Coronary artery (tissue), 2 donors: ENCODE results near the gene TAGLN2.
A peak's percentile ranks its signal among the peaks of the same experiment; 100 is the strongest.

Experiments used
- DNase-seq: peaks from one replicate; pipeline ENCODE4 v3.0.0-alpha.2; 2017; ENCODE audit warnings: low spot score
- H3K27ac ChIP-seq, 2 donors: fragments of 200-600 bp; sonication (generic); one replicate each; pipeline ENCODE4 v1.5.1; 2016 to 2019
- H3K4me3 ChIP-seq: fragments of 200-600 bp; sonication (generic); 2 replicates; pipeline ENCODE4 v1.5.1; 2016; ENCODE audit warnings: mild to moderate bottlenecking, moderate library complexity
- TF ChIP-seq, protein P1 (sequence below): fragments of 200-600 bp; sonication (generic); IDR thresholded peaks from one replicate; pipeline ENCODE4 v1.5.1; 2019; ENCODE audit warnings: antibody characterized with exemption

The TAGLN2 gene

GRCh38 chr1:159924791-159925718 is at the start of gene TAGLN2:
Gene TAGLN2, minus strand, starts transcription at chr1:159925507. Its CDS starts 4,998 bp downstream, at chr1:159920509.
- peak within 1 kb of the TSS; percentile 95 to 100 for H3K27ac ChIP-seq
- TF ChIP-seq, protein P1, sequence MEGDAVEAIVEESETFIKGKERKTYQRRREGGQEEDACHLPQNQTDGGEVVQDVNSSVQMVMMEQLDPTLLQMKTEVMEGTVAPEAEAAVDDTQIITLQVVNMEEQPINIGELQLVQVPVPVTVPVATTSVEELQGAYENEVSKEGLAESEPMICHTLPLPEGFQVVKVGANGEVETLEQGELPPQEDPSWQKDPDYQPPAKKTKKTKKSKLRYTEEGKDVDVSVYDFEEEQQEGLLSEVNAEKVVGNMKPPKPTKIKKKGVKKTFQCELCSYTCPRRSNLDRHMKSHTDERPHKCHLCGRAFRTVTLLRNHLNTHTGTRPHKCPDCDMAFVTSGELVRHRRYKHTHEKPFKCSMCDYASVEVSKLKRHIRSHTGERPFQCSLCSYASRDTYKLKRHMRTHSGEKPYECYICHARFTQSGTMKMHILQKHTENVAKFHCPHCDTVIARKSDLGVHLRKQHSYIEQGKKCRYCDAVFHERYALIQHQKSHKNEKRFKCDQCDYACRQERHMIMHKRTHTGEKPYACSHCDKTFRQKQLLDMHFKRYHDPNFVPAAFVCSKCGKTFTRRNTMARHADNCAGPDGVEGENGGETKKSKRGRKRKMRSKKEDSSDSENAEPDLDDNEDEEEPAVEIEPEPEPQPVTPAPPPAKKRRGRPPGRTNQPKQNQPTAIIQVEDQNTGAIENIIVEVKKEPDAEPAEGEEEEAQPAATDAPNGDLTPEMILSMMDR: no peak
- H3K4me3 ChIP-seq: peak within 1 kb of the TSS; percentile 87
- peak; percentile 95 for DNase-seq

DNA sequence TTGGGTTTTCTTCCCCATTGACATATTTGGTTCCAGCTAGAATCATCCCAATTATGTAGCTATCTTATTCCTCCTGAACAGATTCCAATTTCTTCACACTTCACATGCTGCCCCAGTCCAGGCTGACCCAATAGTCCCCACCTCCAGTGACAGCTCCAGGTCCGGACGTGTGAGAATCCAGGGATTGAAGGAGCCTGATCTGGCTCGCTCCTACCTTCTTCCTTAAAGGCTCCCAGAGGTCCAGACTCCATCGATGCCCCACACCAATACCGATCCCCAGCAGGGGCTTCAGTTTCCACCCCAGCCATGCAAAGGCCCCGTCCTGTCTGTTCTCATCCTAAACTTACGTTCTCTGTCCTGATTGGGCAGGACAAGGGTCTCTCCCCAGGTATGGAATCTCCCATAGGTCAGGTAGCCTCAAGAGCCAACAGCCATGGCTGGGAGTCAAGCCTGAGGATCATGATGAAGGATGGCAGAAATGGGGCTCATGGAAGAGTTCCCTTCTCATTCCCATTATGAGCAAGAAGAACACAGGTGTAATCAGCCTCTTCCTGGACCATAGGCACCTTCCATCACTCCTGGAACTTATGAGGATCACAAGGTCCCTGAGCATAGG is 49.2 kb upstream of the TAGLN2 start:
- TF ChIP-seq, protein P1: no peak
- Histone ChIP-seq H3K27ac (no peak overlapping the region), H3K4me3 (no peak overlapping the region)
- DNase-seq: peak; percentile 31

DNA sequence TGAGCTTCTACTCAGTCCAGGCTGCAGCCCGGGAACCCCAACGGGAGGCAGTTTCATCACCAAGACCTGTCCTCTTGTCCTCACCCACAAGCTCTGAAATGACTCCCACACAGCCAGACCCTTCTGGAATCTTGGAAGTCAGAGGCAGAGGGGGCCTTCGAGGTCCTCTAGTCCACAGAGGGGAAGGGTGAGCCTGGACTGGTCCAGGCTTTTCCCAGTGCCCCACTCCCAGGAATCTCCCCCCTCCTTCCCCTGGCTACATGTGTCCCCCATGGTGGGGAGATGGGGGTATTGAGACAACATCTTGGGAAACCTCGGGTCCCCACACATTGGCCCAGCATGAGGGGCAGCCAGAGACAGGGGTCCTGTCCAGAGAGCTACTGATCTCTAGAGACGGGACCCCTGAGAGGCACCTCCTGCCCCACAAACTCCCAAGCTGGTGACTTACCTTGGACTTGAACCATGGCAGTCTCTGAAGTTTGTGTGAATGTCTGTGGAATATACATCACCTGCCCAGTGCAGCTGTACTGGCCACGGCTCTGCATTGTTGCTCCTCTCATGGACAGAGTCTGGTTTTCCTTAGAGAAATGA is 48.1 kb upstream of the TAGLN2 start:
- no peak overlapping the region for H3K27ac ChIP-seq
- H3K4me3 ChIP-seq: no peak overlapping the region
- DNase-seq: peak; percentile 45
- TF ChIP-seq, protein P1: no peak

DNA sequence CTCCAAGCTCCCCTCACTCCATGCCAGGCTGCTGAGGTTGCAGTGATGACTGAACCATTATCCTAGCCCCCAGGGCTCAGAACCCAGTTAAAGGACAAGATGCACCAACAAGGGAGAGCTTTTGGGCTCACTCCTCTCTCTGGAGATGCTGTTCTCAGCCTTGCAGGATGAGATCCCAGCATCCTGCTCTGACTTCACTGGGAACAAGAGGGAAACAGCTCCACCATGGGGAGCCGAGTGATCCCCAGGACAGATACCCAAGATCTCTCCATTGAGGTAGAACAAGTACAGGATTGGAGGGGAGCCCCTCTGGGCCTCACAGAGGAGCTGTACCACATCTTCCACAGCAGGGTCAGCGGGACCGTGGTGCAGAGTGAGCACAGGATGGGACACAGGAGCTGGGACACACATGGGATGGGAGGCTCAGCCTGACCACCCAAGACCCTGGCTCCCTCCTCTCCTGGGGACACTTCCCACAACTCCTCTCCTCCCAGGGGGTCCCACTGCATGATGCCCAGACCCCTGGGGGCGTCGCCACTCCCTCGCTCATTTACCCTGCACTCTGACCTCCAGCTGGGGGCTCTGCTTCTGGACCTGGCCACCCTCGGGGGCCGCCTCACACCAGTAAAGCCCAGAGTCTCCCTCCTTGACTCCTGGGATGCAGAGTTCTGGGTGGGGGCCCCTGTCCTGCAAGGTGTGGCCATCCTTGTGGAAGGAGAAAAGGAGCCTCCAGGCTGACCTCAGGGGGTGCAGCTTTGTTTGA is 47.3 kb upstream of the TAGLN2 start:
- Histone ChIP-seq H3K4me3 (no peak overlapping the region), H3K27ac (no peak overlapping the region)
- DNase-seq: peak; percentile 59
- TF ChIP-seq, protein P1: no peak

DNA sequence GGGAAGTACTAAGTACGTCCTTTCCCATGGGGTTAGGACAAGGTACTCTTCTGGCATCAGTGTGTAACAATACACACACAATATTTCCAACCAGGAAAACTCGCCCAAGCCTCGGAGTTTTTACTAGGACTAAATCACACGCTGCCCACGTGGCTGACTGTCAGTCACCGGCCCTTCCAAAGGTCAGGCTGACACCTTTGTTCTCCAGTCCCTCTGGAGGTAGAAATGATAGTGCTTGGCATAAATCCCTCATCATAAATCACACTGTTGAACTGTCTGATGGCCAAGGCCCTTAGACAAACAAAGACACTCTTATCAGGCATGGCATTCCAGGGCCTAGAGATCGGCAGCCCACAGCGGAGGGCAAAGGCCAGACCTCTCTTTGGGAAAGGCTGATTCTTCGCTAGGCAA is 45.6 kb upstream of the TAGLN2 start:
- Histone ChIP-seq H3K27ac (no peak overlapping the region), H3K4me3 (no peak overlapping the region)
- TF ChIP-seq, protein P1: no peak
- no peak for DNase-seq

DNA sequence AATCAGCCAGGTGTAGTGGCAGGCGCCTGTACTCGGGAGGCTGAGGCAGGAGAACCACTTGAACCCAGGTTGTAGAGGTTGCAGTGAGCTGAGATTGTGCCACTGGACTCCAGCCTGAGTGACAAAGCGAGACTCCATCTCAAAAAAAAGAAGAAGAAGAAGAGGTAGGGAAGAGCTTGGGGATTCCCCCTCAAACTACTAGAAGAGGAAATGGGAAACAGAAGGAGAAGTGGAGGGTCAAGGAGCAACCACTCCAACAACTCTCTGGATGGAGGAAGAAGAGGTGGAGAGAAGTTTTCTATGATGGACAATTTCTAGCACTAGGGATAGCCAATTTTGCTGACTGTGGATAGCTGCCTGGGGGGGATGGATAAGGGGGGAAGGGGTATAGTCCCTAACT is 43.6 kb upstream of the TAGLN2 start:
- TF ChIP-seq, protein P1: no peak
- no peak overlapping the region for H3K4me3 ChIP-seq
- peak; percentile 14 for DNase-seq
- no peak overlapping the region for H3K27ac ChIP-seq
